GM12874 (cell line): Measurements from ENCODE around the gene KCNA3.

Experiments
- CTCF ChIP-seq: IDR thresholded peaks from 2 replicates; pipeline ENCODE4 v1.5.1; 2011; ENCODE audit warnings: low read depth, mild to moderate bottlenecking, control low read depth, low read length, moderate library complexity; ENCODE audit not compliant: insufficient read depth

The KCNA3 gene

GRCh38 chr1:110637475-110637874 is 37.3 kb downstream of the KCNA3 start:
- no peak for TF ChIP-seq CTCF

GRCh38 chr1:110636149-110636935 is 38.4 kb downstream of the KCNA3 start:
- no peak for TF ChIP-seq CTCF

- no peak for TF ChIP-seq CTCF
Measured at GRCh38 chr1:110635434-110635833, 39.3 kb downstream of the KCNA3 start.

GRCh38 chr1:110634455-110635311 is 40.1 kb downstream of the KCNA3 start:
- TF ChIP-seq CTCF, result no peak

GRCh38 chr1:110634086-110634454 is 40.7 kb downstream of the KCNA3 start:
- TF ChIP-seq CTCF, result no peak

- TF ChIP-seq CTCF, result no peak
Measured at GRCh38 chr1:110633646-110634030, 41.1 kb downstream of the KCNA3 start.

- TF ChIP-seq CTCF, result no peak
Measured at GRCh38 chr1:110631836-110632620, 42.7 kb downstream of the KCNA3 start.
